Measurements from ENCODE around the gene DDX39B. TPM values are rescaled to one million over a fixed set of nuclear protein-coding genes. Genes with fewer than 3 reads are reported as not detected.

DDX39B gene
- total and polyA plus RNA-seq, 2 of the 8 experiments (the other 6 are each of a cell fraction or from before 2014, with no cell fraction given), result 780 to 1,164 TPM

- H2AK5ac ChIP-seq (ENCODE audit: low read depth, low read length), result no peak overlapping the region
- ChIA-PET POLR2A (ENCODE audit: partially characterized antibody) (interaction anchor here (1.4 to 1.9 kb wide), 2 partner anchors 61 to 77 kb away, joined by 4 to 8 read pairs; partner anchors contain the start of genes DDX39B and MICA), CTCF (ENCODE audit: partially characterized antibody) (interaction anchor here (0.9 to 1.0 kb wide), 2 partner anchors 12 to 13 kb away, joined by 3 to 4 read pairs; no protein-coding TSS in a partner anchor)
- FAIRE-seq (no peak), DNase-seq (ENCODE audit: low read depth in 1 of 2, low spot score in 2 of 2) (no peak)
- no peak overlapping the region for H2BK5ac ChIP-seq (ENCODE audit: low read depth, low read length)
- no peak overlapping the region for H2BK15ac ChIP-seq (ENCODE audit: low read length)
- H2BK12ac ChIP-seq (ENCODE audit: low read depth, low read length), result no peak overlapping the region
- no peak overlapping the region for H3K18ac ChIP-seq (ENCODE audit: extremely low read depth, low read length)
- no peaks in the 10 kb centered on the region for H3K9me3 ChIP-seq (ENCODE audit: insufficient read depth in 2 of 2, low read depth in 1 of 2, low read length in 1 of 2)
- no peaks in the 10 kb centered on the region for H4K20me1 ChIP-seq (replicated peaks in 1 of 2; ENCODE audit: control insufficient read depth in 1 of 2, insufficient read depth in 2 of 2, low read length in 2 of 2)
- H3K14ac ChIP-seq (ENCODE audit: insufficient read length), result no peak overlapping the region
- no peak overlapping the region for H3K23ac ChIP-seq (ENCODE audit: insufficient read length)
- no peak overlapping the region for H3K4ac ChIP-seq (replicated peaks; ENCODE audit: insufficient read length, low read depth, low read length)
- H3K4me1 ChIP-seq (replicated peaks in 1 of 4; ENCODE audit: control insufficient read depth in 3 of 4, insufficient read depth in 4 of 4, low read length in 3 of 4), result no peaks in the 10 kb centered on the region
- no peak overlapping the region for H4K91ac ChIP-seq (replicated peaks; ENCODE audit: insufficient read length, low read length)
- no peaks in the 10 kb centered on the region for H3K23me2 ChIP-seq (ENCODE audit: low read depth, low read length)
- H2AFZ ChIP-seq (ENCODE audit: low read length), result no peak overlapping the region
- 79% methylated on average over 11 of the region's 11 CpGs; no CpG with 5 or more reads in 1 of the 2 experiments for WGBS, 2 experiments (ENCODE audit: extremely low coverage in 1 of 2, insufficient coverage in 1 of 2, insufficient read length in 1 of 2, insufficient replicate concordance in 2 of 2, low coverage in 1 of 2, low lambda C conversion rate in 2 of 2, missing lambda C conversion rate in 1 of 2)
- H2BK120ac ChIP-seq (replicated peaks; ENCODE audit: low read depth, low read length), result no peak overlapping the region
- H3K4me2 ChIP-seq (ENCODE audit: insufficient read depth in 1 of 2, low read depth in 2 of 2, low read length in 2 of 2), result no peak overlapping the region
- H3K79me1 ChIP-seq (ENCODE audit: low read depth, low read length), result no peaks in the 10 kb centered on the region
- no peak overlapping the region for H2BK20ac ChIP-seq (ENCODE audit: low read length)
- no peak overlapping the region for H3K27ac ChIP-seq (ENCODE audit: low read depth, low read length)
- H3K36me3 ChIP-seq (ENCODE audit: control insufficient read depth in 2 of 4, insufficient read depth in 4 of 4, low read length in 3 of 4), result no peaks in the 10 kb centered on the region
- no peaks in the 10 kb centered on the region; a peak in 2 of 7 replicates for H3K27me3 ChIP-seq (replicated peaks in 1 of 4; ENCODE audit: control insufficient read depth in 3 of 4, extremely low read depth in 1 of 4, insufficient read depth in 3 of 4, low read length in 3 of 4)
- H3K56ac ChIP-seq (replicated peaks; ENCODE audit: insufficient read length, low read depth, low read length), result no peak overlapping the region
- no peaks in the 10 kb centered on the region for H3K79me2 ChIP-seq (ENCODE audit: control insufficient read depth in 1 of 2, insufficient read depth in 2 of 2, low read length in 2 of 2)
- no peak overlapping the region for H3K9ac ChIP-seq (replicated peaks in 1 of 4; ENCODE audit: extremely low read depth in 1 of 4, low read depth in 3 of 4, low read length in 3 of 4)
- H4K8ac ChIP-seq (ENCODE audit: extremely low read depth, insufficient read depth, low read length), result no peak overlapping the region
- no peak overlapping the region for H3K4me3 ChIP-seq (ENCODE audit: extremely low read depth in 1 of 4, insufficient read depth in 2 of 4, low read depth in 3 of 4, low read length in 4 of 4)
- H4K5ac ChIP-seq (ENCODE audit: insufficient read length, low read depth, low read length), result no peak overlapping the region
- TF ChIP-seq JUND (IDR thresholded peaks at IDR 0.05; ENCODE audit: low read length) (no peak), PHF8 (conservative IDR thresholded peaks at IDR 0.05; ENCODE audit: low read depth, low read length) (no peak), E2F6 (IDR thresholded peaks at IDR 0.05) (no peak), CHD2 (IDR thresholded peaks at IDR 0.05; ENCODE audit: low read length) (no peak), GTF2F1 (IDR thresholded peaks at IDR 0.05; ENCODE audit: borderline replicate concordance, low read depth, low read length) (no peak)
These were observed 61.2 kb downstream of the DDX39B start for GRCh38 chr6:31480574-31480973.

Measured in H1 (cell line).